GM12878 (cell line): ENCODE data around the gene TMC5. TPM values are rescaled to one million over a fixed set of nuclear protein-coding genes. Genes with fewer than 3 reads are reported as not detected.

Experiments used
- ATAC-seq: fragments of 200-7000 bp; cut with Tn5 transposase; 3 replicates; pipeline ENCODE4 v1.9.1; 2020; ENCODE audit warnings: mild to moderate bottlenecking, moderate library complexity
- BruUV-seq: library from RNA; stranded (reverse); fragments of 400-500 nt; replicated peaks from 2 replicates; lab custom pipeline; 2021; lab: Mats Ljungman, UMichigan
- CTCF ChIA-PET: fragments of 300-600 bp; sonication (Branson Sonifier 250); formaldehyde crosslinking; extraction: SDS; loops from one replicate; lab custom pipeline; 2021; ENCODE audit warnings: inconsistent platforms; lab: Yijun Ruan, JAX
- POLR2A ChIA-PET: fragments of 350-600 bp; formaldehyde crosslinking; extraction: SDS; loops from one replicate; lab custom pipeline; 2021; ENCODE audit warnings: inconsistent platforms; lab: Charles Lee
- RAD21 ChIA-PET: fragments of 300-600 bp; sonication (Branson Sonifier 250); formaldehyde crosslinking; loops from one replicate; lab custom pipeline; 2023; ENCODE audit warnings: antibody characterized with exemption; ENCODE audit not compliant: unreplicated experiment; lab: Charles Lee
- SMC1A ChIA-PET: fragments of 300-600 bp; sonication (Branson Sonifier 250); formaldehyde crosslinking; loops from one replicate; lab custom pipeline; 2023; ENCODE audit not compliant: unreplicated experiment, uncharacterized antibody; lab: Charles Lee
- DNase-seq: peaks from one replicate; pipeline ENCODE4 v3.0.0-alpha.2; 2011; ENCODE audit warnings: low read depth, low spot score
- FAIRE-seq: peaks from 3 replicates; lab custom pipeline; 2011; peaks lifted over from hg19 to GRCh38; lab: Jason Lieb, UNC
- H2AFZ ChIP-seq: 2 replicates; pipeline ENCODE4 v1.6.0; 2011; ENCODE audit warnings: low read depth, low read length, control low read depth; ENCODE audit not compliant: control insufficient read depth
- H3K27ac ChIP-seq: 2 replicates; pipeline ENCODE4 v1.5.1; 2011; ENCODE audit warnings: control low read depth; ENCODE audit not compliant: control insufficient read depth, insufficient read depth
- H3K27me3 ChIP-seq, 2 experiments: replicated peaks in 1 of 2; 2 replicates each; pipeline versions ENCODE4 v1.6.0 to v1.6.1; 2011; ENCODE audit warnings: low read length in 1 of 2; ENCODE audit not compliant: control insufficient read depth in 2 of 2, insufficient read depth in 2 of 2
- H3K36me3 ChIP-seq, 2 experiments: 2 replicates each; pipeline ENCODE4 v1.5.1; 2011; ENCODE audit warnings: low read length in 1 of 2; ENCODE audit not compliant: control insufficient read depth in 2 of 2, insufficient read depth in 2 of 2
- H3K4me1 ChIP-seq: 2 replicates; pipeline ENCODE4 v1.6.1; 2011; ENCODE audit warnings: mild to moderate bottlenecking, low read length, moderate library complexity, mixed read lengths; ENCODE audit not compliant: control insufficient read depth, insufficient read depth
- H3K4me2 ChIP-seq: 2 replicates; pipeline ENCODE4 v1.6.0; 2011; ENCODE audit warnings: control low read depth; ENCODE audit not compliant: control insufficient read depth, insufficient read depth
- H3K4me3 ChIP-seq: fragments of 200-600 bp; sonication (generic); 2 replicates; pipeline ENCODE4 v1.5.1; 2016
- H3K79me2 ChIP-seq: 2 replicates; pipeline ENCODE4 v1.6.0; 2011; ENCODE audit warnings: low read length; ENCODE audit not compliant: control insufficient read depth, insufficient read depth
- H3K9ac ChIP-seq: 2 replicates; pipeline ENCODE4 v1.8.0; 2011; ENCODE audit warnings: low read length, control low read depth, mixed read lengths; ENCODE audit not compliant: control insufficient read depth, insufficient read depth
- H3K9me3 ChIP-seq: replicated peaks from 3 replicates; pipeline ENCODE4 v1.5.1; 2011; ENCODE audit warnings: mild to moderate bottlenecking, low read length; ENCODE audit not compliant: control insufficient read depth, insufficient read depth
- H4K20me1 ChIP-seq: 2 replicates; pipeline ENCODE4 v1.6.0; 2011; ENCODE audit not compliant: control insufficient read depth, insufficient read depth
- BMI1 ChIP-seq: fragments of 450-650 bp; IDR thresholded peaks from 2 replicates; pipeline ENCODE4 v1.6.1; 2016; ENCODE audit warnings: mild to moderate bottlenecking, moderate library complexity, borderline replicate concordance
- SREBF2 ChIP-seq: IDR thresholded peaks from 2 replicates; pipeline ENCODE4 v1.6.1; 2012; ENCODE audit warnings: mild to moderate bottlenecking, low read length
- SUPT20H ChIP-seq: IDR thresholded peaks from 2 replicates; pipeline ENCODE4 v1.6.1; 2011; ENCODE audit warnings: low read depth, mild to moderate bottlenecking, low read length, moderate library complexity, borderline replicate concordance; ENCODE audit not compliant: control insufficient read depth
- ZNF207 ChIP-seq: fragments of 450-650 bp; IDR thresholded peaks from 2 replicates; pipeline ENCODE4 v1.6.1; 2014; ENCODE audit warnings: antibody characterized with exemption, mild to moderate bottlenecking, borderline replicate concordance
- ZNF274 ChIP-seq: IDR thresholded peaks from one replicate; pipeline ENCODE4 v1.8.0; 2011; ENCODE audit not compliant: insufficient read length, insufficient read depth
- WGBS: methylation state at CpG from one replicate; pipeline ENCODE4 v1.1.6; 2016; ENCODE audit warnings: low lambda C conversion rate; ENCODE audit not compliant: insufficient replicate concordance, insufficient coverage; ENCODE audit errors: missing lambda C conversion rate; 5-methylcytosine and 5-hydroxymethylcytosine counted together
- in situ Hi-C: fragments of 300-500 bp; cut with MboI; formaldehyde crosslinking; loops from 9 replicates; pipeline ENCODE4 v1.14.3; 2018; ENCODE audit warnings: mixed read lengths
- intact Hi-C: fragments of 100-400 bp; cut with micrococcal nuclease; formaldehyde crosslinking; loops from one replicate; pipeline ENCODE4 v1.14.2; 2022; ENCODE audit not compliant: unreplicated experiment
- polyA plus RNA-seq, 11 experiments: library from polyadenylated mRNA; depleted of rRNA in 4 of 11; unstranded in 6 of 11; stranded (reverse) in 5 of 11; fragments of >200 nt; fragmentation: Nextera tagmentation in 4 of 11; fragmentation: Illumina TruSeq in 1 of 11; extraction: Ambion mirVana in 4 of 11; extraction: Trizol in 1 of 11; gene quantifications; 1 replicate in 1 of 11; 2 replicates in 10 of 11; pipeline versions ENCODE4 v1.2.1 to v1.2.3, GENCODE V29; 2011 to 2016; ENCODE audit warnings: inconsistent platforms in 2 of 11, missing spikeins in 2 of 11, low read depth in 1 of 11
- total RNA-seq, 4 experiments: library from RNA; depleted of rRNA in 3 of 4; stranded (reverse); fragments of >200 nt in 3 of 4; fragmentation: Illumina TruSeq in 1 of 4; extraction: Trizol in 1 of 4; gene quantifications; 2 replicates each; pipeline versions ENCODE4 v1.2.1 to v1.2.3, GENCODE V29; 2013 to 2021
- TF ChIP-seq, protein P1 (sequence below): fragments of 450-650 bp; formaldehyde crosslinking; IDR thresholded peaks from 2 replicates; pipeline ENCODE4 v1.5.0; 2022; ENCODE audit warnings: mild to moderate bottlenecking, missing genetic modification characterization
- TF ChIP-seq, protein P2 (sequence below): IDR thresholded peaks from 2 replicates; pipeline ENCODE4 v1.6.1; 2011; ENCODE audit warnings: low read depth, low read length, improper control_type of control experiment, borderline replicate concordance
- TF ChIP-seq, protein P3 (sequence below): fragments of 450-650 bp; IDR thresholded peaks from 2 replicates; pipeline ENCODE4 v1.6.1; 2017; ENCODE audit warnings: low read depth, mild to moderate bottlenecking, moderate library complexity
- TF ChIP-seq, protein P4 (sequence below): fragments of 450-650 bp; IDR thresholded peaks from 2 replicates; pipeline ENCODE4 v1.6.1; 2018; ENCODE audit warnings: mild to moderate bottlenecking, low read depth, moderate library complexity; ENCODE audit not compliant: partially characterized antibody
- TF ChIP-seq, protein P5 (sequence below): IDR thresholded peaks from 2 replicates; pipeline ENCODE4 v1.6.1; 2011; ENCODE audit warnings: borderline replicate concordance, low read depth, mild to moderate bottlenecking, moderate library complexity, mixed read lengths, low read length; ENCODE audit not compliant: insufficient read depth; ENCODE audit errors: extremely low read length

The TMC5 gene
- total and polyA plus RNA-seq, 10 of the 15 experiments (the other 5 are each of a cell fraction or from before 2014, with no cell fraction given): 0.01 to 0.10 (median 0.07) TPM; not detected in 5

DNA sequence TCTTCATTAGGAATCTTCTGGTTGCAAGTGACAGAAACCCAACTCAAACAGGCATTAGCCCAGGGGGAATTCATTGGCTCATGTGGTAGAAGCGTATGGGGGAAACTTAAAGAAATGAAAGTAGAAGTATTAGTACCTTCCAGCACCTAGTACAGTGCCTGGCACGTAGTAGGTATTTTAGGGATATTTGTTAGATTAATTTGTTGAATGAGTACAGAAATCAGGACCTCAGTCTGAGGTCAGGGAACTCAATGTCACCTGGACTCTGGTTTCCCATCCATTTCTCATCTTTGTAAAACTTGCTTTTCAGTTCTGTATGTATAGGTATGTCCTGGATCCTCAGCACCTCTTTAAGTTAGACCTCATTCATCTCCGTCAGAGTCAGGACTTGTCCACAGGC lies 32.5 kb downstream of the TMC5 start:
- POLR2A ChIA-PET: no interaction called here
- no TSS peak for BruUV-seq
- 31% methylated on average over 3 of the region's 3 CpGs for WGBS

More for the DNA sequence above, 32.5 kb downstream of the TMC5 start:
- Histone ChIP-seq H3K9me3 (no peaks in the 10 kb centered on the region), H4K20me1 (no peaks in the 10 kb centered on the region), H2AFZ (no peak overlapping the region), H3K27ac (no peak overlapping the region), H3K9ac (no peak overlapping the region), H3K36me3 (no peaks in the 10 kb centered on the region), H3K4me2 (no peak overlapping the region), H3K27me3 (no peaks in the 10 kb centered on the region), H3K79me2 (no peaks in the 10 kb centered on the region), H3K4me1 (no peaks in the 10 kb centered on the region), H3K4me3 (no peak overlapping the region)
- SMC1A ChIA-PET: no interaction called here
- FAIRE-seq (no peak), DNase-seq (no peak), ATAC-seq (no peak)
- intact Hi-C loops: no loop called here
- TF ChIP-seq ZNF207 (no peak), BMI1 (no peak), ZNF274 (no peak), SREBF2 (no peak), SUPT20H (no peak)
- TF ChIP-seq, protein P1, sequence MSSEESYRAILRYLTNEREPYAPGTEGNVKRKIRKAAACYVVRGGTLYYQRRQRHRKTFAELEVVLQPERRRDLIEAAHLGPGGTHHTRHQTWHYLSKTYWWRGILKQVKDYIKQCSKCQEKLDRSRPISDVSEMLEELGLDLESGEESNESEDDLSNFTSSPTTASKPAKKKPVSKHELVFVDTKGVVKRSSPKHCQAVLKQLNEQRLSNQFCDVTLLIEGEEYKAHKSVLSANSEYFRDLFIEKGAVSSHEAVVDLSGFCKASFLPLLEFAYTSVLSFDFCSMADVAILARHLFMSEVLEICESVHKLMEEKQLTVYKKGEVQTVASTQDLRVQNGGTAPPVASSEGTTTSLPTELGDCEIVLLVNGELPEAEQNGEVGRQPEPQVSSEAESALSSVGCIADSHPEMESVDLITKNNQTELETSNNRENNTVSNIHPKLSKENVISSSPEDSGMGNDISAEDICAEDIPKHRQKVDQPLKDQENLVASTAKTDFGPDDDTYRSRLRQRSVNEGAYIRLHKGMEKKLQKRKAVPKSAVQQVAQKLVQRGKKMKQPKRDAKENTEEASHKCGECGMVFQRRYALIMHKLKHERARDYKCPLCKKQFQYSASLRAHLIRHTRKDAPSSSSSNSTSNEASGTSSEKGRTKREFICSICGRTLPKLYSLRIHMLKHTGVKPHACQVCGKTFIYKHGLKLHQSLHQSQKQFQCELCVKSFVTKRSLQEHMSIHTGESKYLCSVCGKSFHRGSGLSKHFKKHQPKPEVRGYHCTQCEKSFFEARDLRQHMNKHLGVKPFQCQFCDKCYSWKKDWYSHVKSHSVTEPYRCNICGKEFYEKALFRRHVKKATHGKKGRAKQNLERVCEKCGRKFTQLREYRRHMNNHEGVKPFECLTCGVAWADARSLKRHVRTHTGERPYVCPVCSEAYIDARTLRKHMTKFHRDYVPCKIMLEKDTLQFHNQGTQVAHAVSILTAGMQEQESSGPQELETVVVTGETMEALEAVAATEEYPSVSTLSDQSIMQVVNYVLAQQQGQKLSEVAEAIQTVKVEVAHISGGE: no peak
- TF ChIP-seq, protein P2, sequence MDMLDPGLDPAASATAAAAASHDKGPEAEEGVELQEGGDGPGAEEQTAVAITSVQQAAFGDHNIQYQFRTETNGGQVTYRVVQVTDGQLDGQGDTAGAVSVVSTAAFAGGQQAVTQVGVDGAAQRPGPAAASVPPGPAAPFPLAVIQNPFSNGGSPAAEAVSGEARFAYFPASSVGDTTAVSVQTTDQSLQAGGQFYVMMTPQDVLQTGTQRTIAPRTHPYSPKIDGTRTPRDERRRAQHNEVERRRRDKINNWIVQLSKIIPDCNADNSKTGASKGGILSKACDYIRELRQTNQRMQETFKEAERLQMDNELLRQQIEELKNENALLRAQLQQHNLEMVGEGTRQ: no peak
- TF ChIP-seq, protein P3, sequence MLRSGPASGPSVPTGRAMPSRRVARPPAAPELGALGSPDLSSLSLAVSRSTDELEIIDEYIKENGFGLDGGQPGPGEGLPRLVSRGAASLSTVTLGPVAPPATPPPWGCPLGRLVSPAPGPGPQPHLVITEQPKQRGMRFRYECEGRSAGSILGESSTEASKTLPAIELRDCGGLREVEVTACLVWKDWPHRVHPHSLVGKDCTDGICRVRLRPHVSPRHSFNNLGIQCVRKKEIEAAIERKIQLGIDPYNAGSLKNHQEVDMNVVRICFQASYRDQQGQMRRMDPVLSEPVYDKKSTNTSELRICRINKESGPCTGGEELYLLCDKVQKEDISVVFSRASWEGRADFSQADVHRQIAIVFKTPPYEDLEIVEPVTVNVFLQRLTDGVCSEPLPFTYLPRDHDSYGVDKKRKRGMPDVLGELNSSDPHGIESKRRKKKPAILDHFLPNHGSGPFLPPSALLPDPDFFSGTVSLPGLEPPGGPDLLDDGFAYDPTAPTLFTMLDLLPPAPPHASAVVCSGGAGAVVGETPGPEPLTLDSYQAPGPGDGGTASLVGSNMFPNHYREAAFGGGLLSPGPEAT: no peak
- TF ChIP-seq, protein P4, sequence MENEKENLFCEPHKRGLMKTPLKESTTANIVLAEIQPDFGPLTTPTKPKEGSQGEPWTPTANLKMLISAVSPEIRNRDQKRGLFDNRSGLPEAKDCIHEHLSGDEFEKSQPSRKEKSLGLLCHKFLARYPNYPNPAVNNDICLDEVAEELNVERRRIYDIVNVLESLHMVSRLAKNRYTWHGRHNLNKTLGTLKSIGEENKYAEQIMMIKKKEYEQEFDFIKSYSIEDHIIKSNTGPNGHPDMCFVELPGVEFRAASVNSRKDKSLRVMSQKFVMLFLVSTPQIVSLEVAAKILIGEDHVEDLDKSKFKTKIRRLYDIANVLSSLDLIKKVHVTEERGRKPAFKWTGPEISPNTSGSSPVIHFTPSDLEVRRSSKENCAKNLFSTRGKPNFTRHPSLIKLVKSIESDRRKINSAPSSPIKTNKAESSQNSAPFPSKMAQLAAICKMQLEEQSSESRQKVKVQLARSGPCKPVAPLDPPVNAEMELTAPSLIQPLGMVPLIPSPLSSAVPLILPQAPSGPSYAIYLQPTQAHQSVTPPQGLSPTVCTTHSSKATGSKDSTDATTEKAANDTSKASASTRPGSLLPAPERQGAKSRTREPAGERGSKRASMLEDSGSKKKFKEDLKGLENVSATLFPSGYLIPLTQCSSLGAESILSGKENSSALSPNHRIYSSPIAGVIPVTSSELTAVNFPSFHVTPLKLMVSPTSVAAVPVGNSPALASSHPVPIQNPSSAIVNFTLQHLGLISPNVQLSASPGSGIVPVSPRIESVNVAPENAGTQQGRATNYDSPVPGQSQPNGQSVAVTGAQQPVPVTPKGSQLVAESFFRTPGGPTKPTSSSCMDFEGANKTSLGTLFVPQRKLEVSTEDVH: no peak
- TF ChIP-seq, protein P5, sequence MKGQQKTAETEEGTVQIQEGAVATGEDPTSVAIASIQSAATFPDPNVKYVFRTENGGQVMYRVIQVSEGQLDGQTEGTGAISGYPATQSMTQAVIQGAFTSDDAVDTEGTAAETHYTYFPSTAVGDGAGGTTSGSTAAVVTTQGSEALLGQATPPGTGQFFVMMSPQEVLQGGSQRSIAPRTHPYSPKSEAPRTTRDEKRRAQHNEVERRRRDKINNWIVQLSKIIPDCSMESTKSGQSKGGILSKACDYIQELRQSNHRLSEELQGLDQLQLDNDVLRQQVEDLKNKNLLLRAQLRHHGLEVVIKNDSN: no peak
- CTCF ChIA-PET: no interaction called here
- RAD21 ChIA-PET: no interaction called here
- in situ Hi-C loops: no loop called here
